Body of pancreas (tissue), 4 donors: ENCODE measurements around the gene RSPH1. TPM values are rescaled to one million over a fixed set of nuclear protein-coding genes. Genes with fewer than 3 reads are reported as not detected.

Experiments used
- ATAC-seq: fragments of 150-250 bp; one replicate; pipeline ENCODE4 v1.9.1; 2016
- DNase-seq, 4 donors: peaks; one replicate each; pipeline ENCODE4 v3.0.0-alpha.2; 2019
- H3K27ac ChIP-seq, 4 donors: fragments of 200-600 bp; sonication (generic); 1 replicate in 3 of 4; 2 replicates in 1 of 4; pipeline versions ENCODE4 v1.5.1 to v1.6.1; 2016 to 2019; ENCODE audit warnings: mild to moderate bottlenecking in 1 of 4, mixed read lengths in 1 of 4, moderate library complexity in 1 of 4
- H3K27me3 ChIP-seq, 2 donors: fragments of 200-600 bp; sonication (generic); one replicate each; pipeline ENCODE4 v1.6.0; 2016; ENCODE audit warnings: mild to moderate bottlenecking in 1 of 2
- H3K36me3 ChIP-seq, 2 donors: fragments of 200-600 bp; sonication (generic); replicated peaks in 1 of 2; 2 replicates each; pipeline ENCODE4 v1.5.1; 2016; ENCODE audit warnings: low read depth in 2 of 2; ENCODE audit not compliant: insufficient read depth in 1 of 2
- H3K4me1 ChIP-seq: fragments of 200-600 bp; sonication (generic); one replicate; pipeline ENCODE4 v1.6.0; 2016
- H3K4me3 ChIP-seq, 2 donors: fragments of 200-600 bp; sonication (generic); 1 replicate in 1 of 2; 2 replicates in 1 of 2; pipeline ENCODE4 v1.5.1; 2016 to 2019
- H3K9me3 ChIP-seq, 3 donors: fragments of 200-600 bp; sonication (generic); 1 replicate in 2 of 3; 2 replicates in 1 of 3; pipeline ENCODE4 v1.5.1; 2016
- POLR2A ChIP-seq, 3 donors: fragments of 450-650 bp; IDR thresholded peaks; one replicate each; pipeline ENCODE4 v1.6.1; 2016; ENCODE audit warnings: antibody characterized with exemption in 3 of 3, mild to moderate bottlenecking in 2 of 3
- WGBS, 2 donors: methylation state at CpG; one replicate each; pipeline ENCODE4 v1.1.5; 2017; 5-methylcytosine and 5-hydroxymethylcytosine counted together
- intact Hi-C: fragments of 100-400 bp; cut with DNase I; formaldehyde crosslinking; loops from one replicate; pipeline ENCODE4 v1.15.1; 2023
- total RNA-seq, 2 donors: library from RNA; depleted of rRNA; stranded (reverse); fragments of >200 nt; gene quantifications; one replicate each; pipeline ENCODE4 v1.1.0, GENCODE V29; 2016
- TF ChIP-seq, protein P1 (sequence below), 7 experiments: fragments of 450-650 bp in 4 of 7; fragments of 200-600 bp in 3 of 7; sonication (generic) in 3 of 7; IDR thresholded peaks; one replicate each; pipeline ENCODE4 v1.5.1; 2016 to 2019; ENCODE audit warnings: antibody characterized with exemption in 7 of 7

RSPH1 gene
- total RNA-seq, 2 donors from 2014 or later = 1.6 to 2.3 TPM

- Histone ChIP-seq H3K4me1 (peaks cover 3% of the 10 kb centered on the region), H3K4me3 (no peak overlapping the region), H3K27me3 (no peaks in the 10 kb centered on the region), H3K9me3 (no peaks in the 10 kb centered on the region), H3K27ac (no peak overlapping the region), H3K36me3 (peaks cover 0 to 6% of the 10 kb centered on the region in 2 donors)
- intact Hi-C loops = no loop called here
- ATAC-seq (no peak), DNase-seq (no peak)
- WGBS, 2 donors = 58 to 63% methylated on average over 8 of the region's 8 CpGs
- no peak for TF ChIP-seq POLR2A (IDR thresholded peaks at IDR 0.05)
- TF ChIP-seq, protein P1, sequence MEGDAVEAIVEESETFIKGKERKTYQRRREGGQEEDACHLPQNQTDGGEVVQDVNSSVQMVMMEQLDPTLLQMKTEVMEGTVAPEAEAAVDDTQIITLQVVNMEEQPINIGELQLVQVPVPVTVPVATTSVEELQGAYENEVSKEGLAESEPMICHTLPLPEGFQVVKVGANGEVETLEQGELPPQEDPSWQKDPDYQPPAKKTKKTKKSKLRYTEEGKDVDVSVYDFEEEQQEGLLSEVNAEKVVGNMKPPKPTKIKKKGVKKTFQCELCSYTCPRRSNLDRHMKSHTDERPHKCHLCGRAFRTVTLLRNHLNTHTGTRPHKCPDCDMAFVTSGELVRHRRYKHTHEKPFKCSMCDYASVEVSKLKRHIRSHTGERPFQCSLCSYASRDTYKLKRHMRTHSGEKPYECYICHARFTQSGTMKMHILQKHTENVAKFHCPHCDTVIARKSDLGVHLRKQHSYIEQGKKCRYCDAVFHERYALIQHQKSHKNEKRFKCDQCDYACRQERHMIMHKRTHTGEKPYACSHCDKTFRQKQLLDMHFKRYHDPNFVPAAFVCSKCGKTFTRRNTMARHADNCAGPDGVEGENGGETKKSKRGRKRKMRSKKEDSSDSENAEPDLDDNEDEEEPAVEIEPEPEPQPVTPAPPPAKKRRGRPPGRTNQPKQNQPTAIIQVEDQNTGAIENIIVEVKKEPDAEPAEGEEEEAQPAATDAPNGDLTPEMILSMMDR (IDR thresholded peaks at IDR 0.05) = no peak
These were observed 44.4 kb upstream of the RSPH1 start for GRCh38 chr21:42540396-42540795.

GRCh38 chr21:42539931-42540343, 43.9 kb upstream of the RSPH1 start:
- DNase-seq = no peak
- H3K4me3 ChIP-seq = no peak overlapping the region
- no peak for ATAC-seq
- H3K4me1 ChIP-seq = peaks cover 3% of the 10 kb centered on the region
- no peaks in the 10 kb centered on the region for H3K27me3 ChIP-seq
- 76 to 87% methylated on average over 6 to 7 of the region's 7 CpGs for WGBS, 2 donors
- peaks cover 0 to 6% of the 10 kb centered on the region in 2 donors for H3K36me3 ChIP-seq
- intact Hi-C loops = no loop called here
- TF ChIP-seq, protein P1 (IDR thresholded peaks at IDR 0.05) = no peak
- no peak for TF ChIP-seq POLR2A (IDR thresholded peaks at IDR 0.05)
- no peak overlapping the region for H3K27ac ChIP-seq
- H3K9me3 ChIP-seq = no peaks in the 10 kb centered on the region

- no peak for DNase-seq
- ATAC-seq = no peak
- Histone ChIP-seq H3K36me3 (peaks cover 0 to 6% of the 10 kb centered on the region in 2 donors), H3K27ac (no peak overlapping the region), H3K27me3 (no peaks in the 10 kb centered on the region), H3K4me3 (no peak overlapping the region), H3K4me1 (peaks cover 3% of the 10 kb centered on the region), H3K9me3 (no peaks in the 10 kb centered on the region)
- TF ChIP-seq, protein P1 (IDR thresholded peaks at IDR 0.05) = no peak
- no peak for TF ChIP-seq POLR2A (IDR thresholded peaks at IDR 0.05)
- intact Hi-C loops = no loop called here
- 87 to 92% methylated on average over 17 of the region's 17 CpGs for WGBS, 2 donors
These were observed 43.3 kb upstream of the RSPH1 start for GRCh38 chr21:42539342-42539741.

GRCh38 chr21:42538479-42539275, 42.7 kb upstream of the RSPH1 start:
- Histone ChIP-seq H3K27ac (no peak overlapping the region), H3K27me3 (no peaks in the 10 kb centered on the region), H3K4me1 (peaks cover 3% of the 10 kb centered on the region), H3K4me3 (no peak overlapping the region), H3K9me3 (no peaks in the 10 kb centered on the region), H3K36me3 (peaks cover 0 to 6% of the 10 kb centered on the region in 2 donors)
- intact Hi-C loops = no loop called here
- WGBS, 2 donors = 68 to 73% methylated on average over 10 of the region's 10 CpGs
- DNase-seq (no peak), ATAC-seq (no peak)
- no peak for TF ChIP-seq POLR2A (IDR thresholded peaks at IDR 0.05)
- TF ChIP-seq, protein P1 (IDR thresholded peaks at IDR 0.05) = no peak
